DMS79 (cell line): Measurements from ENCODE around the gene CENPU.

Source experiments
- DNase-seq: peaks from one replicate; lab custom pipeline; 2025; lab: John Stamatoyannopoulos, UW

CENPU gene

DNA sequence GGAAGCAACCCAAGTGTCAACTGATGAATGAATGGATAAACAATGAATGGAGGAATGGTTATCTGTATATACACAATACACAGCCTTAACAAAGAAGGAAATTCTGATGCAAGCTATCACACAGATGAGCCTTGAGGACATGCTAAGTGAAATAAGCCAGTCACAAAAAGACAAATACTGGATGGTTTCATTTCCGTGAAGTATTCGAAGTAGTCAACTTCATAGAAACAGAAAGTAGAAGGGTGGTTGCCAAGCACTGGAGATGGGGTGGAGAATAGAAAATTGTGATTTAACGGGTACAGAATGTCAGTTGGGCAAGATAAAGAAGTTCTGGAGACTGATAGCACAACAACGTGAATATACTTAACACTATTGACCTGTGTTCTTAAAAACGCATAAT is 28.2 kb downstream of the CENPU start:
- no peak for DNase-seq

DNA sequence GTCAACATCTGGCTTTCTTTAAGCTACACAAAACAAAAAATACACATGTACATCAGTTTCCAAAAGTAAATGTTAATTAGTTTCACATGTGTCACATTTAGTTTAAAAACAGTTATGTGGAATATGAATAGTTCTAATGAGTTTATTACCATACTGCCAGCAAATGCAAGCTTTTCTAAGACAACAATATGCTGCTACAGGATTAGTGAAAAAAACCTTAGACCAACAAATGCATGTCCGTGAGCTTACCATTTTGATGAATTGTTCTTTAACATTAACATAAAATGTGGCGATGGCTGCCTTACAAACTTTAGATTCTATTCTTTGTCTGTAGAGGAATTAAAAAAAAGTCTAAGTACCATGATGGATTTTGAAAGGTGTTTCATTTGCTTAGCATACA is 31.8 kb downstream of the CENPU start:
- DNase-seq = no peak

- DNase-seq = no peak
Observed at GRCh38 chr4:184699941-184700340, 34.0 kb downstream of the CENPU start.

DNA sequence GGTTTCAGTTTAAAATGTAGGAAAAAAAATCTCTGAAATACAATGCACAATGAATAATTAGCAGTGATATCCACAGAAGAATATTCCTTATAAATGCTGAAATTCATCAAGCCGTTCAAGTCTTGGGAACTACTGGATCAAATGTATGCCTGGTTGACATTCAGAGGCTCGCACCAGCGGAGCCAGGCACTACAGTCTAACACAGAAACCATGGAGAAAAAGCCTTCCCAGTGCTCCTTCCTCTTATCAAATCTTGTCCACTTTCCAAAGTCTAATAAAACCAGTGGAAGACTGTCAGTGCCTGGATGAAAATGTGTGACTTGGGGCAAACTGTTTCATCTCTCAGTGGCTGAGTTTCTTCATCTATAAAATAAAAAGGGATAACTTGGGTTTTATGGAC is 35.9 kb downstream of the CENPU start:
- DNase-seq = no peak

- no peak for DNase-seq
Observed at GRCh38 chr4:184695178-184695896, 38.6 kb downstream of the CENPU start.

DNA sequence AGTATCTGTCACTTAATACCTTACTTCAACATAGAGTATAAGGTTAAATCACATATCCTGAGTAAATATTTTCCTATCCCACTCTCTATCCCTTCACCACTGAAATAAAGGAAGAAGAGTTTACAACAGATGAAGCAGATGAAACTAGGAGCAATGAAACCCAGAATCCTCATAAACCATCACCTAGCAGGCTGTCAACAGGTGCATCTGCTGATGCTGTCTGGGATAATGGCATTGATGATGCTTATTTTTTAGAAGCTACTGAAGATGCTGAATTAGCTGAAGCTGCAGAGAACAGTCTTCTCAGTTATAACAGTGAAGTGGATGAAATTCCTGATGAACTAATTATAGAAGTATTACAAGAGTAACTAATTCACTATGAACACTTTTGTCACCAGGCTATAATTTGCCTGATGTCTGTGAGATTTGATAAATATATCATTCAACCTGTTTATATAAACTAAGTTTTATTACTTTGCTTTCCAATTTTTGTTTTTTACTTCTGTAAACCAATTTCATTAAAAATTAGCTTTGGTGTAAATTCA is 39.4 kb downstream of the CENPU start:
- no peak for DNase-seq

DNA sequence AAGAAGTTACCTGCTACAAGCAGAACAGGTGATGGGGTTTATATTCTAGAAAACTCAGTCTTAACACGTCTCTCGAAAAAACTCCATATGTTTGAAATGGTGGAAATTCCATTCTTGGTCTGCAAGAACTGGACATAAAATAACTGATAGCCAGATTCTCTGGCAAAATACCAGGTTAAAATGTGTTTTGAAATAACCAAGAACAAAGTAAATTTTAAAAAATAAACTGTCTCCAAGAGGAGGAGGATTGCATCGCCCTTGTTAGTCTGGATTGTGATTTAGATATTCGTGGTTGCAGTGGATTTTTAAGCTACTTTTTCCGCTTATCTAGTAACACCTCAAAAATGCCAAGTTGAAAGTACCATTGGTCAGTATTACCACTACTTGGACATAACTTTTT is 40.8 kb downstream of the CENPU start:
- DNase-seq = no peak

GRCh38 chr4:184689681-184690080 is 44.2 kb downstream of the CENPU start:
- no peak for DNase-seq

GRCh38 chr4:184688447-184688846 is 45.4 kb downstream of the CENPU start:
- no peak for DNase-seq

- DNase-seq = no peak
Observed at GRCh38 chr4:184688005-184688404, 45.9 kb downstream of the CENPU start.

GRCh38 chr4:184684491-184685189 is 49.3 kb downstream of the CENPU start:
- no peak for DNase-seq

DNA sequence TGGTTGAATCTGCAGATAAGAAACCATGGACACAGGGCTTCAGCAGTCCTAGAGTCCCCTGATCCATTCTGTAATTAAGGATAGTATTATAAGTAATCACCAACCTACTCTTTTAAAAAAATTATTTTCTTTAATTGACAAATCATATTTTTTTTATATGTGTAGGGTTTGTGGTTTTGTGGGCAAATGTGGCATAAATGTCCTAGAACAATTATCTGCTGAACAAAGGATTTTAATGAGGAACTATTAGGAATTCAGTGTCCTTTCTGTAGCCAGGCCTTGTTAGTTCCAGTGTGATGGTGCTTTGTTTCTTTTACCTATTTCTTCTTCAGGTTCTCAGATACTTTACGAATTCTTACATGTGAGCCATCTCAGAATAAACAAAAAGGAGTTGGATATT is 52.0 kb downstream of the CENPU start:
- no peak for DNase-seq

GRCh38 chr4:184680698-184681097 is 53.2 kb downstream of the CENPU start:
- DNase-seq = no peak

DNA sequence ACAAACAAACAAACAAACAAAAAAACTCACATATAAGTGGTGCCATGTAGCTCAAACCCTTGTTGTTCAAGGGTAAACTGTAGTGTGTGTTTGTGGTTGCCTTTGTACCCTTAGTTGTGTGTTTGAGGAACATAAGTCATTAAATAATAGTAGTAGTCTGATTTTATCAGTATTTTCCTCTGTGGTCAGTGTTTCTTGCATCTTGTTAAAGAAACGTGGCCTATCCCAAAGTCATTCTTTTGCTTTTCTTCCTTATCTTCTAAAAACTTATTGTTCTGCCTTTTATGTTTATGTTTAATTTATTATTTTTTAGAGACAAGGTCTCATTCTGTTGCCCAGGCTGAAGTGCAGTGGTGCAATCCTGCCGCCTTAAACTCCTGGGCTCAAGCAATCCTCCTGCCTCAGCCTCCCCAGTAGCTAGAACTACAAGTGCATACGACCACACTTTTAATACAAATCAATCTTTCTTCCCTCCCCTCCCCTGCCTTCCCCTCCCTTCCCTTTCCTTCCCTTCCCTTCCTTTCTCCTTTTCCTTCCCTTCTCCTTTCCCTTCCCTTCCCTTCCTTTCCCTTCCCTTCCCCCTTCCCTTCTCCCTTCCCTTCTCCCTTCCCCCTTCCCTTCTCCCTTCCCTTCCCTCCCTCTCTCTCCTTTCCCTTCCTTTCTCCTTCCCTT is 57.9 kb downstream of the CENPU start:
- DNase-seq = no peak

DNA sequence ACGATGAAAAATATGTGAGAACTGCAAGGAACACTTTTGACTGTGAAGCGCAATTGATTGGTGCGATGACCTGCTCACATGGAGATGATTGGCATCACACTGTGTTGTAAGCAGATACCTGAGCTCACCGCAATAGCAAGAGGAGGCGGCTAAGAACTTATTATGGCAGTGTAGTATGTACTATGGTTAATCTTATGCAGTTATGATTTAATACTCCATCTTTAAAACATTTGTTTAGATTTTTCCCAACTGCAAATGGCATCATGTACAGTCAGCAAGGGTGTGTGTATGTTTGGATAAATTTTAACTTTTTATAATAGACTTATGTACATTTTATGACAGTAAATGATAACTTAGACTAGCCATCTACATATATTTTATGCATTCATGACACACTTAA is 58.9 kb downstream of the CENPU start:
- DNase-seq = no peak

GRCh38 chr4:184674011-184674410 is 59.9 kb downstream of the CENPU start:
- no peak for DNase-seq

GRCh38 chr4:184672741-184673140 is 61.2 kb downstream of the CENPU start:
- DNase-seq = no peak

GRCh38 chr4:184671101-184671500 is 62.8 kb downstream of the CENPU start:
- DNase-seq = no peak

GRCh38 chr4:184669251-184669650 is 64.6 kb downstream of the CENPU start:
- DNase-seq = no peak

GRCh38 chr4:184668511-184669114 is 65.3 kb downstream of the CENPU start:
- no peak for DNase-seq

DNA sequence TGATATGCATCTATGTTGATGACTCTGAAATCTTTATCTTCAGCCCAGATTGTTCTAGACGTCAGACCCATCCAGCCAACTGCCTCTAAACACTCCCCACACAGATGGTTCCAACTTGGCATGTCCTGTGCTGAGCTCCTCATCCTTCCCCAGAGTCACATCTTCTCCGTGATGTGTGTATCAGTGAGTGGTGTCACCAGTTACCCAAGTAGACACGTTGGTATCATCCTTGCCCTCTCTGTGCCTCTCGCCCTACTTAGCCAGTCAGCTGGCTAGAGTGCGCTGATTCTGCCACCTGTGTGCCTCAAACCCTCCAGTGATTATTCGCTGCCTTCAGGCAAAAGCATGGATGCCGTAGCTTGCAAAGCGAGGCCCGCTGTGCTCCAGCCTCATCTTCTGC is 65.8 kb downstream of the CENPU start:
- no peak for DNase-seq

GRCh38 chr4:184666670-184667069 is 67.2 kb downstream of the CENPU start:
- no peak for DNase-seq
